SU-DHL-6 (cell line): Measurements from ENCODE around the gene MSX1.

Source experiments
- CTCF ChIP-seq: fragments of 200-600 bp; sonication (generic); IDR thresholded peaks from one replicate; pipeline ENCODE4 v1.5.1; 2017; ENCODE audit warnings: antibody characterized with exemption, mild to moderate bottlenecking, low read length, moderate library complexity; ENCODE audit not compliant: insufficient read depth, poor library complexity, severe bottlenecking
- EZH2phosphoT487 ChIP-seq: fragments of 200-600 bp; sonication (generic), shearing (Covaris generic); conservative IDR thresholded peaks from 2 replicates; pipeline ENCODE4 v1.6.1; 2018; ENCODE audit warnings: mild to moderate bottlenecking, antibody characterized with exemption, low read length, moderate library complexity, mixed read lengths

GRCh38 chr4:4893721-4894120 lies 34.3 kb downstream of the MSX1 start:
- TF ChIP-seq CTCF (no peak), EZH2phosphoT487 (no peak)
